Stimulated activated CD4-positive, alpha-beta T cell treated with anti-CD3 and anti-CD28 coated beads, Interleukin-15, amount 100 ng/mL, for 24 hours (primary cell): Measurements from ENCODE around the gene CEP112.
"Not testable (repeated sequence)": the region's sequence is repeated elsewhere in the genome, so short reads cannot be mapped to it uniquely, and the experiment has no call there.

ENCODE experiments used
- DNase-seq: peaks from one replicate; pipeline ENCODE4 v3.0.0-alpha.2; 2020

The CEP112 gene

DNA sequence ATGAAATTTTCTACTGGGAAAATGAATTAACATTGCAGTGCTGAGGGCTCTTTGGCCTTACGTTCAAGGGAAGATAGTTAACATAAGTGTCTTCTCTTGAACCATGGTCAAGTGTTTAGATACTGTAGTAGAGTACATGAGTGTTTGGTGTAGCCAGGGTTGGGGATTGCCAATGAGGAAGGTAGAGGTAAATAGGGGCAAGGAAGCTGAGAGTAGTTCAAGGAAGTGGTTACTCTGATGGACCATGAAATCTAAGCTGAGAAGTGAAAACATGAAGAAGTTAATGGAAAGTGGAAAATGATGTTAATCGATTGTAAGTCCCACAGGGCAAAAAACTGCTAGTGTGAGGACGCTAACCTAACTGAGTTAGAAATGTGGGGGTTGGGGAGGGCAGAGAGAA lies 380.9 kb downstream of the CEP112 start:
- DNase-seq = no peak

DNA sequence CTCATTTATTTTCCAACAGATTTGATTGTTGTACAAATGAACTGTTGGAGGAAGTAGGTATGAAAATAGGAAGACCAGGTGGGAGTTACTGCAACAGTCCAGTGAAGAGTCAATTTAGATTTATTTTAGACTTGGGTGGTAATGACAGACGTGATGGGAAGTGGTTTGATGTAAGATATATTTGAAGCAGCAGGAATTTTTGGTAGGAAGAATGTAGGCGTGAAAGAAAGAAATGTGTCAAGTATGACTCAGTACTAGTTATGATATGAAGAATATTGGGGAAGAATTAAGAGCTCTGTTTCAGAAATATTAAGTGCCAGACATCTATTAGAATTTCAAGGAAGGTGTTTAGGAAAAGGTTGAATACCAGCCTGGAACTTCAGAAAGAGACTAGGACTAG lies 382.6 kb downstream of the CEP112 start:
- DNase-seq = no peak

DNA sequence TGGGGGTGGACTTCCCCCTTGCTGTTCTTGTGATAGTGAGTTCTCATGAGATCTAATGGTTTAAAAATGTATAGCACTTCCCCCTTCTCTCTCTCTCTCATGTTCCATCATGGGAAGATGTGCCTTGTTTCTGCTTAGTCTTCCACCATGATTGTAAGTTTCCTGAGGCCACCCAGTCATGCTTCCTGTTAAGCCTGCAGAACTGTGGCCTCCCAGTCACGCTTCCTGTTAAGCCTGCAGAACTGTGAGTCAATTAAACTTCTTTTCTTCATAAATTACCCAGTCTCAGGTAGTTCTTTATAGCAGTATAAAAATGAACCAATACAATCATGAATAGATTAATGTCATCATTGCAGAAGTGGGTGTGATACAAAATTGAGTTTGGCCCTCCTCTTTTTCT lies 383.4 kb downstream of the CEP112 start:
- DNase-seq = not testable (repeated sequence)

DNA sequence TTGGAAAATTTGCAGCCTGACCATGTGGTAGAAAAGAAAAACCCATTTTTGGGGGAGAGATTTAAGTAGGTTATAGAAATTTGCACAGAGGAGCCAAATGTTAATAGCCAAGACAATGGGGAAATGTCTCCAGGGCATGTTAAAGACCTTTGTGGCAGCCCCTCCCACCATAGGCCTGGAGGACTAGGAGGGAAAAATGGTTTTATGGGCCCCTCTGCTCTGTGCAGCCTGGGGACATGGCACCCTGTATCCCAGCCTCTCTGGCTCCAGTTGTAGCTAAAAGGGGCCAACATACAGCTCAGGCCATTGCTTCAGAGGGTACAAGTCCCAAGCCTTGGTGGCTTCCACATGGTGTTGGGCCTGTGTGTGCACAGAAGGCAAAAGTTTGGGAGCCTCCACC lies 384.6 kb downstream of the CEP112 start:
- no peak for DNase-seq

DNA sequence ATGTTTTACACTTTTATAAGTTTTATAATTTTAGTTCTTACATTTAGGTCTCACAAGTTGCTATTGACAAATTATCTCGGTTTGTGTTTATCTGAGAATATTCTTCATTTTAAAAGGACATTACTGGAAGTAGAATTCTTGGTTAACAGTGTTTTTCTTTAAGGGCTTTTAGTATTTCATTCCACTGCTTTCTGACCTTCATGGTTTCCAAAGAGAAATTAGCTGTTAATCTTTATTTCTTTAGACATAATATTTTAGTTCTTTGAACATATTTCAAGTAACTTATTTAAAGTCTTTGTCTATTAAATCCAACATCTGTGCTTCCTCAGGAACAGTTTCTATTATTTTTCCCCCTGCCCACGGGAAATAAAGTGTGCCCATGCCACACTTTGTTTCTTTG lies 390.4 kb downstream of the CEP112 start:
- no peak for DNase-seq

DNA sequence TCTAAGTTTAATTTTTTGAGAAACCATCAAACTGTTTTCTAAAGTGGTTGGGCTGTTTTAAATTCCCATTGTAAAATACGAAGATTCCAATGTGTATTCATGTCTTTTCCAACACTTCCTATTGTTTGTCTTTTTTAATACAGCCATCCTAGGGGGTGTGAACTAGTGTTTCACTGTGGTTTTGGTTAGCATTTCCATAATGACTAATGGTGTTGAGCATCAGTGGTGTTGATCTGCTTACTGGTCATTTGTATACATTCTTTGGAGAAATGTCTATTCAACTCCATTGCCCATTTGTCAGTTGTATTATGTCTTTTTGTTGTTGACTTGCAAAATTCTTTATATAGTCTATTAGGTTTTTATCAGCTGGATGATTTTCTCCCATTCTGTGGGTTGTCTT lies 391.3 kb downstream of the CEP112 start:
- DNase-seq = no peak

DNA sequence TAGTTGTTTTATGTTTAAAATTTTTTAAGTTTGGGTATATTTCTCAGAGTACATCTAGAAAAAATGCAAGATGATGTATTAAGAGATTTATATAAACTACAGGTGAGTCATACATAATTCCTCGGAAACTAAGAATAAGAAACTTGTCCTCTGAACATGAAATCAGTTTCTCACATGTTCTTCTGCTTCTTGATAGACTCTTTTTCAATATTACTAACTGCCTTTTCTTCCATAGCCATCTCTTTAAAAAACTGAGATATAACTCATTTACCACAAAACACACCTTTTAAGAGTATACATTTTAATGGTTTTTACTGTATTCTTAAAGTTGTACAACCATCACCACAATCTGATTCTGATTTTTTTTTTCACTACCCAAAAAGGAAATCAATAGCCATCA lies 392.1 kb downstream of the CEP112 start:
- no peak for DNase-seq

DNA sequence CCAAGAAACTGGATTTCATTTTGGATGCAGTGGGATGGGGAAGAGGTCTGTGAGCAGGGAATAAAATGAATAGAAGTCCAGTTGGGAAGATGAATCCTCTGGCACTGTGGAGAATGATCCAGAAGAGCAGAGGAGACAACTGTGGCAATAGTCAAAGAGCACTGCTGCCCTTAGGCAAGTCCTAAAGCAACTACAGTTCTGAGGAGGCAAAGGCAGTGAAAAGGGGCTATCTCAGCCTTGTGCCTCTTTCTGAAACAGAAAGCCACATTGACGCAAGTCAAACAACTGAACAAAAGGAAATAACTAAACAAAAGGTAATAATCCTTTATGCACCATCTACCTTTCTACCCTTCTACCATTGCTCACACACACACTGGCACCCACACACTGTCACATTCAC lies 392.5 kb downstream of the CEP112 start:
- DNase-seq = peak; percentile 25

DNA sequence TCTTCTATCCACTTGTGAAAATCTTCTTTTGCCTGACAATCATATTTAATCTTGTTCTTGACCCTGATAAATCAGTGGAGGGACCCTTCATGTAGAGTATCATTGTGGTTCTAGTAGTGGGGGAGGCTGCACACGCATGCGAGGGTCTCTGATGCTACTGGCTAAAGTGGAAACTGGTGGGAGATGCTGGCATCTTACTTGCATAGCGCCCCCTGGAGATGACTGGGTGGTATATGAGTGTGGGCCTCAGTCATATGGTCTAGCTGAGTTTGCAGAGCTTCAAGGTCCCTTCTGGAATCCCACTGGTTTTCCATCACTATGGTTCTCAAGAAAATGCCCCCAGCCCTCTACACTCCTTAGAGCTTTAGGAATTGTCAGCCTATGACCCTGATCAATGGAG lies 394.1 kb downstream of the CEP112 start:
- peak; percentile 43 for DNase-seq

DNA sequence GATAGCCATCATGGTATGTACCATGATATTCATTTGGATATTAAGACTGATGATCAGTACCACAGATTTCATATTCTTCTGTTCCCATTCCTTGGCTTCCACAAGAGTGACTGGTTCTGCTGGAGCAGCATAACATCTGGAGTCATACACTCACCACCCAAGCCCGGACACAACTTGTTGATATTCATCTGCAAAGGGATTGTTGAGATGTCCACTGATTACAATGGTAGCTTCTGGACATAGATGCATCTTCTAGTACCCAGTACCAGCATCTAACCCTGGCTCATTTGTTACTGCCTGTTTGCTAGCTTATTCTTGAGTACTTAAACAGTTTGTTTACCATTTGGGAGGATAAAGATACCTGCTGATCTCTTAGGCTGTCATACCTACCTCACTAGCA lies 394.8 kb downstream of the CEP112 start:
- DNase-seq = no peak

DNA sequence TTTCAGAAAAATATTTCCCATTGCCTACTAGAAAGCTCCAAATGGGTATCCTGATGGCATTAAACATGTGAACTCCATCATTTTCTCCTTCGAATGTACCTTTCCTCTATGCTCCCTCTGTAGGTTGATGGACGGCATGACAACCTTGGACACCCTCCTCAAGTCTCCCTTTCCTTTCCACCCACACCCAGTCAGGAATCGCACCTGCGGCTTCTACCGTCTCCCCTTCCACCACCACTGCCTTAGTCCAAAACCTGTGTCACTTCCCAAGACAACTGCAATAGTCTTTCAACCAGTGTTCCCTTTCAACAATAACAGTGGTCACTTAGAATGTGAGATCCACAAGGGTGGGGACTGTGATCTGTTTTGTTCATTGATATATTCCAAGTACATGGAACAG lies 397.4 kb downstream of the CEP112 start:
- DNase-seq = no peak

DNA sequence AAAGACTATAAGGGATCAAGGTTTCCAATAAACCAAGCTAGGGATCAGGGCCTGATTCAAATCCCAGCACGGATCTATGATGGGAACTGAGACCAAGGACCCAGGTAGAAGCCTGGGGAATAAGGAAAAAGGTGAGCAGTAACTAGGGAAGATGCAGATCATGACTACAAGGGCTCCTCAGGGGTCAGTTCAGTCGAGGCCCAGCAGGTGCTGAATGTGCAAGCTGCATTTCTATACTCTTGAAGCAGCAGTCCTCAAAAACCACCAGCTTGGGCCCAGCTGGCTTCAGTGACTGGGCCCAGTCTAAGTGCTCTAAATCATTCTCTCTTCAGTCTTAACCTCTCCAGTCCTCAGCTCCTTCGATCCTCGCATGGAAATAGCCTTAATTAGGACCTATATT lies 401.7 kb downstream of the CEP112 start:
- DNase-seq = no peak

DNA sequence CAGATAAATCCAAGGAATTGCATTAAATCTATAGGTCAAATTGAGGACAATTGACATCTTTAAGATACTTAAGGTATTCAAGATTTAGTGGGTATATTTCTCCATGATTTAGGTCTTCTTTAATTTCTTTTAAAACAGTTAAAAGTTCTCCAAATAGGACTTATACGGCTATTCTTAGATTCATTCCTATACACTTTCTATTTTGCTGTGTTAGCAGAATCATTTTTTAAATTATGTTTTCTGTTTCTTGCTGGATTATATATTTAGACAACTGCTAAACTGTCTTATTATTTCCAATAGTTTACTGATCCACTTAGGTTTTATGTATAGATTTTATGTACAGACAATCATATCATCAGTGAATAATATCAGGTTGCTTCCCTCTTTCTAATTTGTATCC lies 404.4 kb downstream of the CEP112 start:
- DNase-seq = no peak

DNA sequence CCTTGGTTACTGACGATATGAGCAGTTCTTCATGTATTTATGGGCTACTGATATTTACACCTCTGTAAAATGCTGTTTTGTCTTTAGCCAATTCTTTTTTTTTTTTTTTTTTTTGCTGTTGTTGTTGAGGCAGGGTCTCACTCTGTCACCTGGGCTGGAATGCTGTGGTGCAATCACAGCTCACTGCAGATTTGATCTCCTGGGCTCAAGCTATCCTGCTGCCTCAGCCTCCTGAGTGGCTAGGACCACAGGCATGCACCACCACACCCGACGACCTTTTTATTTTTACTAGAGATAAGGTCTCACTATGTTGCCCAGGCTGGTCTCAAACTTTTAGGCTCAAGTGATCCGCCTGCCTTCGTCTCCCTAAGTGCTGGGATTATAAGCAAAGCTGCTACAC lies 405.5 kb downstream of the CEP112 start:
- no peak for DNase-seq

DNA sequence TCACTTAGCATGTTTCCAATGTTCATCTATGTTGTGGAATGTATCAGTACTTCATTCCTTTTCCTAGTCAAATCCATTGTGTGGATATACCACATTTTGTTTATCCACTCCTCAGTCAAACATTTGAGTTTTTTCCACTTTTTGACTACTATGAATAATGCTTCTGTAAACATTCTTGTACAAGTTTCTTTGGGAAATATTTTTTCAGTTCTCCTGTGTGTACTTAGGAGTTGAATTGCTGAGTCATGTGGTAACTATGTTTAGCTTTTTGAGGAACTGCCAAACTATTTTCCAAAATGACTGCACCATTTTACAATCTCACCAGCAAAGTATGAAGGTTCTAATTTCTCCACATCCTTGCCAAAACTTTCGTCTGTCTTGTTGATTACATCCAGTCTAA lies 406.8 kb downstream of the CEP112 start:
- no peak for DNase-seq

DNA sequence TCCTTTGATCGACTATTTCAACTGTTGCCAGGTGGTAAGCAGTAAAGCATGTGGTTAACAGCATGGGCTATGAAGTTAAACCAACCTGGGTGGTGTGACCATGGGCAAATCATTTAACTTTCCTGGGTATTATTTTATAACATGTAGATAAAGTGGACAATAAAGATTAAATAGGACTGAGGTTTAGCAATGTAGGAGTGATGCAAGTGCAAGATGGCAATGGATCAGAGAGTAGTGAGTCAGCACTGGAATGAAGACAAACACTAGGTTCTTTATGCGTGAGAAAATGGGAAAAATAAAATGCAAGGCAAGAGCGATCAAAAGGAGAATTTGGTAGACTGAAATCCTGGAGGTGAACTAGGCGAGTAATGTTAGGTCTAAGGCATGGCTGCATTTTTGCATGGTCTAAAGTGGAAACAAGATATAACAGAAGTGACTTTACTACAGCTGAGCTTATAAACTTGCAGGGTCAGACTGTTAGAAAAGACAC lies 408.0 kb downstream of the CEP112 start:
- DNase-seq = no peak

DNA sequence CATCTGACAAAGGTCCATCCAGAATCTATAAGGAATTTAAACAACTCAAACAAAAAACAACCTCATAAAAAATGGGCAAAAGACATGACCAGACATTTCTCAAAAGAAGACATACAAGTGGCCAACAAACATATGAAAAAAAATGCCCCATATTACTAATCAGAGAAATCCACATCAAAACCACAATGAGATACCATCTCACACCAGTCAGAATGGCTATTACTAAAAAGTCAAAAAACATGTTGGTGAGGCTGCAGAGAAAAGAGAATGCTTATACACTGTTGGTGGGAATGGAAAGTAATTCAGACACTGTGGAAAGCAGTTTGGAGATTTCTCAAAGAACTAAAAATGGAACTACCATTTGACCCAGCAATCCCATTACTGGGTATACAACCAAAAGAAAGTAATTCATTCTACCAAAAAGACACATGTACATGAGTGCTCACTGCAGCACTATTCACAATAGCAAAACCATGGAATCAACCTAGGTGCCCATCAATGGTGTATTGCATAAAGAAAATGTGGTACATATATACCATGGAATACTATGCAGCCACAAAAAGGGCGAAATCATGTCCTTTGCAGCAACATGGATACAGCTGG lies 409.7 kb downstream of the CEP112 start:
- DNase-seq = not testable (repeated sequence)

DNA sequence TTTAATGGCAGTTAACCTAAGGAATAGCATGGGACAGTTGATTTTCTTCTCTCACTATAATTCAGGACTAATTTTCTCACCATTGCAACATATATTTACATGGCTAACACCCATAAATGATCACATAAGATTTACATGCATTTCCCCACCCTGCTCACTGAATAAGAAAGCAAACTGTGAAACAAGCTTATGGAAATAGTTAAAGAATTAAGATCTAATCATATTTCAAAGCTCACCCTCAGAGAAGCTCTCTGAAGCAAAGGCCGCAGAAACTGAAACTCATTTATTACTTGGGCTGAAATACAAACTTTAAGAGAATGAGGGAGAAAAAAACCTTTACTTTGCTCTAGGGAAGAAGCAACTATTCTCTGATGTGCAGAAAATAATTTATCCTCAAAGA lies 411.8 kb downstream of the CEP112 start:
- no peak for DNase-seq

DNA sequence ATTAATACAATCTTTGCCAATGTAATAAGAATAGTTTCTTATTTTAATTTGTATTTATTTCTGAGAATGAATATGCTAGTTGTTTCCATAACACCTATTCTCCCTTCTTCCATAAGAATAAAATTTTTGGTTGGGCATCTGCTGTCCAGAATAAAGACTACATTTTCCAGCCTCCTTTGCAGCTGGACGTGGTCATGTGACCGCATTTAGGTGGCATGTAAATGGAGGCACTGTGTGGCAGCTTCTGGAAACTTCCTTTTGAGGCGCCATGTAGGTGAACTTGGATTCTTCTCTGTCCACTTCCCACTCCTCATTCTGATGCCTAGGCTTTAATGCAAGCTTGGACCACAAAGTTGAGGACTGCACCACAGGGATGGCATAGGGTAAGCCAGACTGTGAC lies 415.0 kb downstream of the CEP112 start:
- DNase-seq = no peak

DNA sequence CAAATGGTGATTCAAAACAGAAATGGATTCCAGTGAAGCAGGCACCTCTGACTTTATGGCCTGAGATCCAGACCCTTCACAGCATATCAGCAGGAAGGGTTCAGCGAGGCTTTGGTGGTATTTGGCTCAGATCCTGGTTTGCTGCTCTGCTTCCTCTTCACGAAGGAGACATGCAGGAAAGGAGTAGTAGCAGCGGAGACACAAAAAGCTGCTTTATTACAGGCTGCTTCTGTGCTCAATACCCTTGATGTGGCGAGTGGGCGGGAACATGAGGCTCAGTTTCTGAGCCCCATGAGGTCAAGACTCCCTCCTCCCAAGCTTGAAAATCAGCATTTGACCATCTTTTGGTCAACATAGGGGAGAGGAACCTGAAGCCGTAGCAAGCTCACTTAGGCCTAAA lies 417.1 kb downstream of the CEP112 start:
- DNase-seq = peak; percentile 12

DNA sequence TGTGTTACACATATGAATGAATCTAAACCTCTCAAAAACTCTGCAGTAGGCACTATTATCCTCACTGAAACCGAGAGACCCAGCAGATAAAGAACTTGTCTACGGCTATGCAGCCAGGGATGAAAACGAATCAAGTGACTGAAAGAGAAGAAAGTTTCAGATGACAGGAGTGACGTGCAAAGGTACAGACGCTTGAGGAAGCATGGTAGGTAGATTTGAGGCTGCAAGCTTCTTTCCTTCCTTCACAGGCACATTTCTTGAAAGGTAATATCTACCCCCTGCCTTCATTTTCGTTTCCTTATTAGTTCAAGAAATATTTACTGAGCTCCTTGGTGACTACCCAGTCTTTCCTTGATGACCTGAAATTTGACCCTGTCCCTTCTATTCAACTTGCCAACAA lies 418.9 kb downstream of the CEP112 start:
- no peak for DNase-seq

DNA sequence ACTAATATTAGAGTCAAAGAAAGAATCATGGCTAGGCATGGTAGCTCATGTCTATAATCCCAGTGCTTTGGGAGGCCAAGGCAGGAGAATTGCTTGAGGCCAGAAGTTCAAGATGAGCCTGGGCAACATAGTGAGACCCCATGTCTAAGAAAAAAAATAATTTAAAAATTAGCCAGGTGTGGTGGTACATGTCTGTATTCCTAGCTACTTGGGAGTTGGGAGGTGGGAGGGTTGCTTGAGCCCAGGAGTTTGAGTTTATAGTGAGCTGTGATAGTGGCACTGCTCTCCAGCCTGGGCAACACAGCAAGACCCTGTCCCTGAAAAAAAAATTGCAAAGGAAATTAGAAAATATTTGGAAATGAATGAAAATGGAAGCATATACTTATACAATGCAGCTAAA lies 420.2 kb downstream of the CEP112 start:
- no peak for DNase-seq

DNA sequence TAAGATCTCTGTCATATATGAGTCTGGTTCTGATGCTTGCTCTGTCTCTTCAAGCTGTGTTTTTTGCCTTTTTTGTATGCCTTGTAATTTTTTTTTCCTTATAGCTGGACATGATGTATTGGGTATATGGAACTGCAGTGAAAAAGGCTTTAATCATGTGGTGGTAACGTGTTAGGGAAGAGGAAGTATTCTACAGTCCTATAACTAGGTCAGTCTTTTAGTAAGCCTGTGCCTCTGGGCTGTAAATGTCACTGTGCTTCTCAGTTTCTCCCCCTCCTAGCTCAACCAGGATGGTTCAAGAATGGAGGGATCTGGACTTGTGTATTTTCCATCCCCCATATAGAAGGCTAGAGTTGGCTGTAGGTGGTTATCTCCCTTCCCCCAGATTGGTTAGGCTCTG lies 428.1 kb downstream of the CEP112 start:
- DNase-seq = no peak

DNA sequence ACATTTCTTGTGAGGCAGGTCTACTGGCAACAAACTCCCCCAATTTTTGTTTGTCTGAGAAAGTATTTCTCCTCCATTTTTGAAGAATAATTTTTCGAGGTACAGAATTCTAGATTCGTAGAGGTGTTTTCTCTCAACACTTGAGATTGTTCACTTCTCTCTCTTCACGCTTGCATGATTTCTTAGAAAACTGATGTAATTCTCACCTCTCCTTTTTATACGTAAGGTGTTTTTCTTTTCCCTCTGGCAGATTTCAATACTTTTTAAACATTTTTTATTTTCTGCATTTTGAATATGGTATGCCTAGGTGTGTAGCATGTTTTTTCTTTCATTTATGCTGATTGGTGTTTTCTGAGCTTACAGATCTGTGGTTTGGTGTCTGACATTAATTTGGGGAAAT lies 429.0 kb downstream of the CEP112 start:
- no peak for DNase-seq

DNA sequence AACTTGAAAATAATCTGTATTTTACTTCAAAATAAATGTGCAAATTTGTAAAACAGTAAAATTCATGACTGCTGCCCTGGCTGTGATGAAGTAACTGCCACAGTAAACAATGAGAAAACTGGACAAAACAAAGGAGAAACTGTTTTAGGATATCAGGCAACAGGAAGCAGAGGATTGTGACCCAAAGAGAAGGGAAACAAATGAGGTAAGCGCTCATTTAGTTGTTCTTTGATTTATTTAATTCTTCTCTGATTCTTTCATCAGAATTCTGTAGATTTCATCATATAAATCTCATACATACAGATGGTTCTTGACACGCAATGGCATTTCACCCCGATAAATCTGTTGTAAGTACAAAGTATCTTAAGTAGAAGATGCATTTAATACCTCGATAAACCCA lies 432.4 kb downstream of the CEP112 start:
- no peak for DNase-seq

DNA sequence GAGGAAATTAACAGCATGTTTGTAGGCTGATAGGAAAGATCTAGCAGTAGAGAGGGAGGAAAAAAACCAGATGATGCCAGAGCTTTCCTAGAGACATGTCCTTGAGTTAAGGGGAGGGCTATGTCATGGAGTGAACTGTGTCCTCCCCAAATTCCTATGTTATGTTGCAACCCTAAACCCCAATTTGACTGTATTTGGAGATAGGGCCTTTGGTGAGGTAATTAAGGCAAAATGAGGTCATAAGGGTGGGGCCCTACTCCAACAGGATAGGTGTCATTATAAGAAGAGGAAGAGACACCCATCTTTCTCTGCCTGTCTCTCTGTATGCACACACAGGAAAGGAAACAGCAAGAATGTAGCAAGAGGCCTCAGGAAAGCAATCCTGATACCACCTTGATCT lies 435.2 kb downstream of the CEP112 start:
- no peak for DNase-seq
